Measurements from ENCODE around the gene MEIS3.

DNA sequence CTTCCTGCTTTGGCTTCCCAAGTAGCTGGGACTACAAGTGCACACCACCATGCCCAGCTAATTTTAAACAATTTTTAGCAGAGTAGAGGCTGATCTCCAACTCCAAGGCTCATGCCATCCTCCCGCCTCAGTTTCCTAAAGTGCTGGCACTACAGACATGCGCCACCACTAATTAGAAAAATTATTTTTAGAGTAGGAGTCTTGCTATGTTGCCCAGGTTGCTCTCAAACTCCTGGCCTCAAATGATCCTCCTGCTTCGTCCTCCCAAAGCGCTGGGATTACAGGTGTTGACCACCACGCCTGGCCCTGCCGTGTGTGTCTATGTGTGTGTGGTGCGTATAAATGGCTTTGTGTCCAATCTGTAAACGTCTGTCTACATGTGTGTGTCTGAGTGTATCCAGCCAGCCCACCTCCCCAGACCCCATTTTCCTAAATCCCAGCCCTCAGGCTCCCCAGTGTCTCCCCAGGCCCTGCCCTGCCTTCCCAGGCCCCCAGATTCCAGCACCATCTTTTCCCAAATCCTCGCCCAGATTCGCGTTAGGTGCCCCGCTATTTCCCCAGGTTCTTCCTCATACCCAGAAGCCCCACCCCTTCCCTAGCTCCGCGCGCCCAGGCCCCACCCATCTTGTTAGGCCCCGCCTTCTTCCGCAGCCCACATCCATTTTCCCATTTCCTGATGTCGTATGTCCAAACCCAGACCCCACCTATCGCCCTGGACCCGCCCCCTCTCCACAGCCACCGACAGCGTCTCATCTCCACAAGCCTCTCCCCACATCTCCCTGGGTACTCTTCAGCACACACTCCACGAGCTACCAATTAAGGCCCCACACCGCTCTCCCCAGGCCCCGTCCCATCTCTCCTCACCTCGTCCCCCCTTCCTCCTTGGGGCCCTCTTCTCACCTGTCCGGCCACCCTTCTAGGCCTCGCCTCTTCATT is 27.5 kb upstream of the MEIS3 start:
- TF ChIP-seq, protein P1, sequence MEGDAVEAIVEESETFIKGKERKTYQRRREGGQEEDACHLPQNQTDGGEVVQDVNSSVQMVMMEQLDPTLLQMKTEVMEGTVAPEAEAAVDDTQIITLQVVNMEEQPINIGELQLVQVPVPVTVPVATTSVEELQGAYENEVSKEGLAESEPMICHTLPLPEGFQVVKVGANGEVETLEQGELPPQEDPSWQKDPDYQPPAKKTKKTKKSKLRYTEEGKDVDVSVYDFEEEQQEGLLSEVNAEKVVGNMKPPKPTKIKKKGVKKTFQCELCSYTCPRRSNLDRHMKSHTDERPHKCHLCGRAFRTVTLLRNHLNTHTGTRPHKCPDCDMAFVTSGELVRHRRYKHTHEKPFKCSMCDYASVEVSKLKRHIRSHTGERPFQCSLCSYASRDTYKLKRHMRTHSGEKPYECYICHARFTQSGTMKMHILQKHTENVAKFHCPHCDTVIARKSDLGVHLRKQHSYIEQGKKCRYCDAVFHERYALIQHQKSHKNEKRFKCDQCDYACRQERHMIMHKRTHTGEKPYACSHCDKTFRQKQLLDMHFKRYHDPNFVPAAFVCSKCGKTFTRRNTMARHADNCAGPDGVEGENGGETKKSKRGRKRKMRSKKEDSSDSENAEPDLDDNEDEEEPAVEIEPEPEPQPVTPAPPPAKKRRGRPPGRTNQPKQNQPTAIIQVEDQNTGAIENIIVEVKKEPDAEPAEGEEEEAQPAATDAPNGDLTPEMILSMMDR (conservative IDR thresholded peaks at IDR 0.05): no peak
- TF ChIP-seq ZFX (IDR thresholded peaks at IDR 0.05): no peak

Measured in C4-2B (cell line).